Fibroblast of lung (primary cell): ENCODE measurements around the gene EVI5.

Experiments
- EZH2 ChIP-seq: IDR thresholded peaks from 2 replicates; pipeline ENCODE4 v1.5.1; 2012; ENCODE audit warnings: low read length, control low read depth, mild to moderate bottlenecking; ENCODE audit errors: missing control alignments
- TF ChIP-seq, protein P1 (sequence below), 2 donors: IDR thresholded peaks in 1 of 2; conservative IDR thresholded peaks in 1 of 2; 1 replicate in 1 of 2; 2 replicates in 1 of 2; pipeline ENCODE4 v1.5.1; 2011 to 2012; ENCODE audit warnings: low read length in 2 of 2, control low read depth in 1 of 2, inconsistent platforms in 1 of 2, low read depth in 1 of 2, mild to moderate bottlenecking in 1 of 2

DNA sequence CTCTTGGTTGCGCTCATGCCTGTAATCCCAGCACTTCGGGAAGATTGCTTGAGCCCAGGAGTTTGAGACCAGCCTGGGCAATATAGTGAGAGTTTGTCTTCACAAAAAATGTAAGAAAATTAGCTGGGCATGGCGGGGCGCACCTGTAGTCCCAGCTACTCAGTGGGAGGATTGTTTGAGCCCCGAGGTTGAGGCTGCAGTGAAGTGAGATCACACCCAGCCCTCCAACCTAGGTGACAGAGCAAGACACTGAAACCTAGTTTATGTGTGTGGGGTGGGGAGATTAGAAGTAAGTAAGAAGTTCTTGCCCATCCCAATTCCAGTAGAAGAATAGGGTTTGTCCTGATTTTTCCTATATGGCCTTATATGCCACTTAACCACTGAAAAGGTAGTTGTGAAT, 48.9 kb upstream of the EVI5 start:
- TF ChIP-seq EZH2 = no peak
- TF ChIP-seq, protein P1, sequence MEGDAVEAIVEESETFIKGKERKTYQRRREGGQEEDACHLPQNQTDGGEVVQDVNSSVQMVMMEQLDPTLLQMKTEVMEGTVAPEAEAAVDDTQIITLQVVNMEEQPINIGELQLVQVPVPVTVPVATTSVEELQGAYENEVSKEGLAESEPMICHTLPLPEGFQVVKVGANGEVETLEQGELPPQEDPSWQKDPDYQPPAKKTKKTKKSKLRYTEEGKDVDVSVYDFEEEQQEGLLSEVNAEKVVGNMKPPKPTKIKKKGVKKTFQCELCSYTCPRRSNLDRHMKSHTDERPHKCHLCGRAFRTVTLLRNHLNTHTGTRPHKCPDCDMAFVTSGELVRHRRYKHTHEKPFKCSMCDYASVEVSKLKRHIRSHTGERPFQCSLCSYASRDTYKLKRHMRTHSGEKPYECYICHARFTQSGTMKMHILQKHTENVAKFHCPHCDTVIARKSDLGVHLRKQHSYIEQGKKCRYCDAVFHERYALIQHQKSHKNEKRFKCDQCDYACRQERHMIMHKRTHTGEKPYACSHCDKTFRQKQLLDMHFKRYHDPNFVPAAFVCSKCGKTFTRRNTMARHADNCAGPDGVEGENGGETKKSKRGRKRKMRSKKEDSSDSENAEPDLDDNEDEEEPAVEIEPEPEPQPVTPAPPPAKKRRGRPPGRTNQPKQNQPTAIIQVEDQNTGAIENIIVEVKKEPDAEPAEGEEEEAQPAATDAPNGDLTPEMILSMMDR (conservative IDR thresholded peaks at IDR 0.05 in 1 of 2, IDR thresholded peaks at IDR 0.05 in 1 of 2; ENCODE audit: low read depth in 1 of 2, low read length in 2 of 2) = no peak
